Left renal pelvis (tissue), 4 donors: Measurements from ENCODE around the gene ACSL3. TPM values are rescaled to one million over a fixed set of nuclear protein-coding genes. Genes with fewer than 3 reads are reported as not detected.
"Not testable (repeated sequence)": the region's sequence is repeated elsewhere in the genome, so short reads cannot be mapped to it uniquely, and the experiment has no call there.

Source experiments
- DNase-seq, 4 donors: peaks; one replicate each; pipeline ENCODE4 v3.0.0-alpha.2; 2013; ENCODE audit warnings: low read depth in 4 of 4, low spot score in 3 of 4
- polyA plus RNA-seq, 4 donors: library from polyadenylated mRNA; unstranded; fragments of 120-200 nt; gene quantifications; one replicate each; pipeline ENCODE4 v1.2.1, GENCODE V29; 2013; ENCODE audit not compliant: insufficient read length in 4 of 4

Gene ACSL3
- polyA plus RNA-seq, 4 donors: 59.6 to 79.1 (median 67.2) TPM

GRCh38 chr2:222848862-222849261 is 12.0 kb upstream of the ACSL3 start:
- no peak for DNase-seq

- no peak for DNase-seq
These were observed 8.7 kb upstream of the ACSL3 start for GRCh38 chr2:222851956-222852617.

DNA sequence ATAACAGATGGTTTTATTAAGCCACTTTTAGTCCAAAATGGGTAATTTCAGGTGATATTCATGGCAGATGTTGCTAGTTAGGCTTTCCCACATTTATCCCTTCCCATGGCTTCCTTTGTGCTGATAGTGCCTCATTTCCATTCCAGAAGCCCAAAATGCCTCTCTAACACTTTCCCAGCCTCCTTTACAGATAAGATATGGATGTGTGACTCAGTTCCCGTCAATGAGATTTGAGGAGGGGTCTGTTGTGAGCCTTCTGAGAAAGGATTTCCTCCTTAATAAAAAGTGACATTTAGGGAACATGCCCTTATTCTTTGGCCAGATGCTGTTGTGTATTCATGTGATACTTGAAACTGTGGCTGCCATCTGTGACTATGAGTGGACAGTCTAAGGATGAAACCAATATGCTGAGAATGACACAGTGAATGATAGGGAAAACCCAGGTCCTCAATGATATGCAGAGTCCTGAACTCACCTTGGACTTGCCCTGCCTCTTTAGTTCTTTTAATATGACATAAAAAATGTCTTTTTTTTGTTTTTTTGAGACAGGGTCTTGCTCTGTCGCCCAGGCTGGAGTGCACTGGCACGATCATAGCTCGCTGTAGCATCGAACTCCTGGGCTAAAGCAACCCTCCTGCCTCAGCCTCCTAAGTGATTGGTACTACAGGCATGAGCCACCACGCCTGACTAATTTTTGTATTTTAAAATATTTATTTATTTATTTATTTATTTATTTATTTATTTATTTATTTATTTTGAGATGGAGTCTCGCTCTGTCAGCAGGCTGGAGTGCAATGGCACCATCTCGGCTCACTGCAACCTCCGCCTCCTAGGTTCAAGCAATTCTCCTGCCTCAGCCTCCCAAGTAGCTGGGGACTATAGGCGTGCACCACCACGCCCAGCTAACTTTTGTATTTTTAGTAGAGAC is 5.8 kb upstream of the ACSL3 start:
- DNase-seq: no peak

GRCh38 chr2:222859786-222860612 is 837 bp upstream of the ACSL3 start:
- DNase-seq: no peak

GRCh38 chr2:222861411-222862105 is 722 bp downstream of the ACSL3 start:
- DNase-seq: peak in 1 of 4 donors; percentile 8

- peak in 1 of 4 donors; percentile 24 for DNase-seq
These were observed 1.5 kb downstream of the ACSL3 start for GRCh38 chr2:222862106-222862908.

DNA sequence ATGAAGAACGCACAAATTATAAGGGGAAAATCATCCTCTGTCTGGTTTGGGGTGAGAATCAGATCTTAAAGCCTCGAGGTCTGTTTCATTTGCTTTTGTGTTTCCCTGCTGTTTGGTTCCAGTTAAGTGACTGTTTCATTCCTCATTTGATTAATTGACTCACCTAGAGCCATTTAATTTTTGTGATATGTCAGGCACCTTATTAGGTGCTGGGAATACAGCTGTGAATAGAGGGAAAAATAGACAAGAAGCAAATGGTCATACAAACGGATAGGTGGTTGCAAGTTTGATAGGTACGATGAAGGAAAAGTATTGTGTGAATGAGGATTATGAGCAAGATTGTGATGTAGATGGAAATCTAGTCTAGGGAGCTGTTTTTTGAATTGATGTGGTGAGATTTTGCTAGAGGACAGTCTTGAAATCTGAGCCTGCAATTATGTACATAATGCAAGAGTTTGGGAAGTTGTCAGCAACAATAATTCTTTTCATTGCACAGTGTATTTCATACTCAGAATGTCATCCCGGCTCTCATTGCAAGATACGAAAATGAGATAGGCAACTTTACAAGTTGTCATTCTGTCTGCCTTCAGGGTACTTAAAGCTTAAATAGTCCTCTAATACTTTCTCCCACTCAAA is 2.2 kb downstream of the ACSL3 start:
- no peak for DNase-seq

DNA sequence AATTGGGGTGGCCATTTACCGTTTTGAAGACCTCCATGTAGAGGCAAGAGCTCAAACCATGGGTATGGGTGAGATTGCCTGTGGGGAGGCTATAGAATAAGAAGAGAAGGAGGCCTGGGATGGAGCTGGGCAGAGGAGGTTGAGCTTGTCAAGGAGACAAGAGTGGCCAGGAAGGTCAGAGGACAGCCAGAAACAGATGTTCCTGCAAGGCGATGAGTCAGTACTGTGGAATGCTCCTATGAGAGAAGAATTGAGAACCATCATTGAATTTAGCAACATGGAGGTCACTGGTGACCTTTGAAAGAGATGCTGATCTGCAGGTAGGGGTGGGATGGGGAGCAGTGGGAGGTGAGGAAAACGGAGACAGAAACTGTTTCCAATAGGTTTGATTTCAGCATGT is 3.5 kb downstream of the ACSL3 start:
- DNase-seq: no peak

GRCh38 chr2:222865301-222865700 is 4.5 kb downstream of the ACSL3 start:
- DNase-seq: no peak

DNA sequence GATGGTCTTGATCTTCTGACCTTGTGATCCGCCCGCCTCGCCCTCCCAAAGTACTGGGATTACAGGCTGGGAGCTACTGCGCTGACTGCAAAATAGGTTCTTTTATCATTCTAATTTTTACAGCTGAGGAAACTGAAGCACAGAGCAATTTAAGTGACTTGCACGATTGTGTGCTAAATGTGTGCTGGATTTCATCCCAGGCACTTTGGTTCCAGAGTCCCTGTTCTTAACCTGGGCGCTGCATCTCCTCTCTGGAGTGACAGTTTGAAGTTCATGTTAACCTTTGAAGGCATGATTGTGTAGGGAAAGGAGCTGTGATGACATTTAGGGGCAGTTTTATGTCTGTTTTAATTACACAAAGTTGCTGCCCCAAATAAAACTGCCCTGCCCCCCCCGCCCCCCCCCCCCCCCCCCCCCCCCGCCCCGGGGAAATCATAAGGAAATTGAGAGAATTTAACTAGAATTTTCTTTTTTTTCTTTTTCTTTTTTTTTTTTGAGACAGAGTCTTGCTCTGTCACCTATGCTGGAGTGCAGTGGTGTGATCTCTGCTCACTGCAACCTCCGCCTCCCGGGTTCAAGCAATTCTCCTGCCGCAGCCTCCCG is 5.6 kb downstream of the ACSL3 start:
- DNase-seq: no peak

GRCh38 chr2:222868560-222869251 is 7.9 kb downstream of the ACSL3 start:
- not testable (repeated sequence) for DNase-seq

GRCh38 chr2:222869252-222869560 is 8.4 kb downstream of the ACSL3 start:
- no peak for DNase-seq

DNA sequence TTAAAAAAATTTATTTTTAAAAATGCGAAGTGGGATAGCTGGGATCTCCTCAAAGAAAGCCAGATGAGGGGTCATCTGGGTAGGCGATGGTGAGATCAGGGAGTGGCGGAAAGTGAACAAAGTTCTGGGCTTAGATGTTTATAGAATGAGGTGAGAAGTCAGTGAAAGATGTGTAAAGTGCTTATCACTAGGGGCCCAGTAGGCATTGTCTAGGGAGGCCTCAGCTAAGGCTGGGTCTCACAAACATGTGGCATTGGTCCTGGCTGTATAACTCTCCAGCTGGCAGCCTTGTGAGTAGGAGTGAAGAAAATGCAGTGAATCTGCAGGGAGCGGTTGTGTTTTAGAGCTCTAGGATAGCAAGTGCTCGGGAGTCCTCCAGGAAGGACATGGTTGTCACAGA is 10.5 kb downstream of the ACSL3 start:
- DNase-seq: no peak

GRCh38 chr2:222872551-222872950 is 11.7 kb downstream of the ACSL3 start:
- no peak for DNase-seq

DNA sequence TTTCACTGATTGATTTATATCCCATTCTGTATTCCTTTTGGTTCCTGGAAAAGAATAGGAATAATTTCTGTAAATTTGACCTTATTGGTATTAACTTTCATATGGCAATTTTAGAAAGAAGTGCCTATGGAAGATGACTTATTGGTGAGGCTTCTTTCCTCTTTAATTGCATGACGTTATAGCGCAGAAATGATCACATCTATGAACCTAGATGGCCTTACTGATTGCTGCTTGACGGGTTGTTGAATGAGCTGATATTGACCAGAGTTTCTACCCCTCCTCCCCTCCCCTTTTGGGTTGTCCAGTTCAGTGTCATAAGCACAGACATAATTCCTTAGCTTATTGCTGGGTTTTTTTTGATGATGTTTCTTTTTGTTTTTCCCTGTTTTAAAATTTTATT is 14.6 kb downstream of the ACSL3 start:
- no peak for DNase-seq

- no peak for DNase-seq
These were observed 16.1 kb downstream of the ACSL3 start for GRCh38 chr2:222876947-222877346.

GRCh38 chr2:222877556-222878300 is 16.9 kb downstream of the ACSL3 start:
- DNase-seq: no peak
